RCC 7860 (cell line): Measurements from ENCODE around the gene TRIM34.
"Not testable (repeated sequence)": the region's sequence is repeated elsewhere in the genome, so short reads cannot be mapped to it uniquely, and the experiment has no call there.

Experiments used
- DNase-seq: peaks from one replicate; pipeline ENCODE4 v3.0.0-alpha.2; 2015; ENCODE audit warnings: low spot score
- FAIRE-seq: peaks from 2 replicates; lab custom pipeline; 2012; peaks lifted over from hg19 to GRCh38; lab: Jason Lieb, UNC

The TRIM34 gene

DNA sequence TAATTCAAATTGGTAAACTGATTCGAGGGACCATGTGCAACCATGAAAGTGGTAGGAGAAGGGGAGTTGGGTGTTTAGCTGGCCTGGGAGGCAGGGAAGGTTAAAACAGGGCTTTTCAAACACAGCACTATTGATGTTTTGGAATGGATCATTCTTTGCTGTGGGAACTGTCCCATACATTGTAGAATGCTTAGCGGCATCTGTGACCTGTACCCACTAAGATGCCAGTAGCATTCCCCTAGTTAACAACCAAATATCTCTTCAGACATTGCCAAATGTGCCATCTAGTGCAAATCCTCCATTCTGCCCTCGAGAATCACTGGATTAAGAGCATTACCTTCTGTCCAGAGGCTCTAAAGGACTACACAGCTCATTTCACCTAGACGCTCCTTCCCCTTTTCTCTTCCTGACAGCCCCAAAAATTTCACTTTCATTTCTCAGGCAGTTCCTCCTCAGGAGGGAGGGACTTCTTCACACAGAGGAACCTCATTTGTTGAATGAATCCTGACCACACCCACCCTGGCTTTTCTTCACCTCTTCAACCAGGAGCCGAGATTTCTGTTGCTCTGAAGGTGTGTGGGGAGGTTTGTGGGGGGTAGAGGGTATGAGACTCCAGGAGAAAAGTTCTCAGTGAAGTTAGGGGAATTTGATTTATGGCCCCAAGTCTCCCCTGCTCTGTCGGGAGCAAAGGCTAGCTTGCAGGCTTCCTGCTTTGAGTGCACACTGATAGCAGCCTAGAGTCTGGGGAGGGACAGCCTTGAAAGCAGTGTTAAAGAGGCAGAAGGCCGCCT, at the start of gene TRIM34:
TSS of gene TRIM34 (plus strand) at position 513 of the 791 bp plus-strand sequence. CDS start 7,331 bp downstream, outside the sequence.
- FAIRE-seq (peak; percentile 80), DNase-seq (peak; percentile 29)

GRCh38 chr11:5575152-5575551, 49.6 kb upstream of the TRIM34 start:
- FAIRE-seq (no peak), DNase-seq (no peak)

- FAIRE-seq (no peak), DNase-seq (no peak)
These were observed 47.7 kb upstream of the TRIM34 start for GRCh38 chr11:5577101-5577500.

DNA sequence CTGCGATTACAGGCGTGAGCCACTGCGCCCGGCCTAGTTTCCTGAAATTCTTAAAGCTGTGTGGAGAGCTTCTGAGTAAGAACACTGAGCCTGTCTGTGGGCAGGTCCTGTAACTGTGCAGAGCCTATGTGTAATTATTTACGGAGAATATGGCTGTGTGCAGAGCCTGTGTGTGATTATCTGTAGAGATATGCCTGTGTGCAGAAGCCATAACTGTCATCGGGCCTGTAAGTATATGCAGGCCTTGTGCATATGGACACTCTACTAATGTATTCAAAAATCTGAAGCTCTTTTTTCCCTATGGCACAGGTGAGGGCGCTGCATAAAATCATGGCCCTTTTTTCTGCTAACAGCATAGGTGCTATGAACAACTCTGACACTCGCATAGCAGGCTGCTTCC, 44.2 kb upstream of the TRIM34 start, which contains the start of gene OR52B6:
TSS of gene OR52B6 (plus strand) at position 301 of the 400 bp plus-strand sequence. CDS start at position 301, 0 bp downstream.
- FAIRE-seq (no peak), DNase-seq (no peak)

DNA sequence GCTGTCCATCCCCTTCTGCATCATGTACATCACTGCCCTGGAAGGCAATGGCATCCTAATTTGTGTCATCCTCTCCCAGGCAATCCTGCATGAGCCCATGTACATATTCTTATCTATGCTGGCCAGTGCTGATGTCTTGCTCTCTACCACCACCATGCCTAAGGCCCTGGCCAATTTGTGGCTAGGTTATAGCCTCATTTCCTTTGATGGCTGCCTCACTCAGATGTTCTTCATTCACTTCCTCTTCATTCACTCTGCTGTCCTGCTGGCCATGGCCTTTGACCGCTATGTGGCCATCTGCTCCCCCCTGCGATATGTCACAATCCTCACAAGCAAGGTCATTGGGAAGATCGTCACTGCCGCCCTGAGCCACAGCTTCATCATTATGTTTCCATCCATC, 43.8 kb upstream of the TRIM34 start:
- no peak for FAIRE-seq
- DNase-seq, result no peak

GRCh38 chr11:5584458-5584857, 40.3 kb upstream of the TRIM34 start:
- FAIRE-seq, DNase-seq: not testable (repeated sequence)

DNA sequence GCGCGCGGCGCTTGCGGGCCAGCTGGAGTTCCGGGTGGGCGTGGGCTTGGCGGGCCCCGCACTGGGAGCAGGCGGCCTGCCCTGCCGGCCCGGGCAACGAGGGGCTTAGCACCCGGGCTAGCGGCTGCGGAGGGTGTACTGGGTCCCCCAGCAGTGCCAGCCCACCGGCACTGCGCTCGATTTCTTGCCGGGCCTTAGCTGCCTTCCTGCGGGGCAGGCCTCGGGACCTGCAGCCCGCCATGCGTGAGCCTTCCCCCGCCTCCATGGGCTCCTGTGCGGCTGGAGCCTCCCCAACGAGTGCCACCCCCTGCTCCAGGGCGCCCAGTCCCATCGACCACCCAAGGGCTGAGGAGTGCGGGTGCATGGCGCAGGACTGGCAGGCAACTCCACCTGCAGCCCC, 34.9 kb upstream of the TRIM34 start:
- DNase-seq, FAIRE-seq: not testable (repeated sequence)

GRCh38 chr11:5591613-5592012, 33.2 kb upstream of the TRIM34 start:
- FAIRE-seq (peak; percentile 72), DNase-seq (peak; percentile 45)

DNA sequence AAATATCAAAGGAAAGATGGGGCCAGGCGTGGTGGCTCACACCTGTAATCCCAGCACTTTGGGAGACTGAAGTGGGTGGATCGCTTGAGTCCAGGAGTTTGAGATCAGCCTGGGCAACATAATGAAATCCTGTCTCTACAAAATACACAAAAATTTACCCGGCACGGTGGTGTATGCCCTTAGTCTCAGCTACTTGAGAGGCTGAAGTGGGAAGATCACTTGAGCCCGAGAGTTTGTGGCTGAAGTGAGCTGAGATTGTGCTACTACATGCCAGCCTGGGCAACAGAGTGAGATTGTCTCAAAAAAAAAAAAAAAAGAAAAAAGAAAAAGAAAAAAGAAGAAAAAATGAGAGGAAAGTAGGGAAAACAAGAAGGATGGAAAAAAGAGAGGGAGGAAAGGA, 32.2 kb upstream of the TRIM34 start:
- no peak for FAIRE-seq
- DNase-seq, result no peak

DNA sequence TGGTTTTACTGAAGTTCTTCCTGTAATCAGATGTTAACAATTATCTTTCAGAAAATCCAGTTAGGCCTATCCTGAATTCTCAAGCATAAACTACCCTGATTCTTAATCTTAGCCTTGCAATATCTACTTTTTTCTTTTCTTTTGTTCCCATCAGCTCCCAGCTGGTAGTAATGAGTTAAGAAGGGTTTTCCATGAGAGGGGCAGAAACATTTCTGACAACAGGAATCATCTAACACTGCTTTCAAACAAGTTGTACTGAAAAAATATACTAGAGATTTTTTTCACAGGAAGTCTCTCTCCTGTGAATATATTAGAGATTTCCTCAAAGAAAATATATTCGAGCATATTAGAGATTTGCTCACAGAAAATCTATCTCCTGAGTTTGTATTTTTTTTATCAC, 31.7 kb upstream of the TRIM34 start:
- DNase-seq, result no peak
- FAIRE-seq, result no peak

GRCh38 chr11:5596607-5597201, 28.1 kb upstream of the TRIM34 start, which contains the start of gene TRIM6:
Gene TRIM6, plus strand, starts transcription at chr11:5596637. Its CDS starts 261 bp downstream, at chr11:5596898.
- FAIRE-seq, result no peak

GRCh38 chr11:5597953-5598352, 26.8 kb upstream of the TRIM34 start:
- DNase-seq (no peak), FAIRE-seq (no peak)

More at GRCh38 chr11:5596607-5597201, 28.1 kb upstream of the TRIM34 start, which contains the start of gene TRIM6:
- DNase-seq, result peak; percentile 48

GRCh38 chr11:5600374-5600851, 24.4 kb upstream of the TRIM34 start:
- FAIRE-seq (peak; percentile 35), DNase-seq (peak; percentile 63)

- not testable (repeated sequence) for DNase-seq
These were observed 22.0 kb upstream of the TRIM34 start for GRCh38 chr11:5602791-5603190.

DNA sequence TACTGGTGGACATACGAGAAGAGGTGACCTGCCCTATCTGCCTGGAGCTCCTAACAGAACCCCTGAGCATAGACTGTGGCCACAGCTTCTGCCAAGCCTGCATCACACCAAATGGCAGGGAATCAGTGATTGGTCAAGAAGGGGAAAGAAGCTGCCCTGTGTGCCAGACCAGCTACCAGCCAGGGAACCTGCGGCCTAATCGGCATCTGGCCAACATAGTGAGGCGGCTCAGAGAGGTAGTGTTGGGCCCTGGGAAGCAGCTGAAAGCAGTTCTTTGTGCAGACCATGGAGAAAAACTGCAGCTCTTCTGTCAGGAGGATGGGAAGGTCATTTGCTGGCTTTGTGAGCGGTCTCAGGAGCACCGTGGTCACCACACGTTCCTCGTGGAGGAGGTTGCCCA, 21.5 kb upstream of the TRIM34 start:
- FAIRE-seq, result no peak

More at GRCh38 chr11:5602791-5603190, 22.0 kb upstream of the TRIM34 start:
- FAIRE-seq, result not testable (repeated sequence)

DNA sequence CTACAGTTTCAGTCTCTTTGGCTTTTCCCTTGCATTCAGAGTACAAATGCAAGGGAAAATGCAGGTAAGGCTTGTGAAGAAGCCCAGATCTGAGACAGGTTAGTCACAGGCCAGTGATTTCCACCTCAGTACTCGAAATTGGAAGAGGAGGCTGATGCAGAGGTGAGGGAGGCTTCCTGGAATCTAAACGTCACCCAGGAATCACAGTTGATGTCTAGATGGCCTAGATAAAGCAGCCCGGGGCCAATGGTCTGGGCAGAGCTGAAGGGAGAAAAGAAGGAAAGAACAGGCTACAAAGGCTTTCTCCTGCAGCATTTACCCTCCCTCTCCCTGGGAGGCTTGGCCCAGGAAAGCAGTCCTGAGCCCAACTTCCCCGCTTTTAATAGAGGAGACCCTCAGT, 19.9 kb upstream of the TRIM34 start:
- FAIRE-seq (no peak), DNase-seq (no peak)

More for the DNA sequence above, 21.5 kb upstream of the TRIM34 start:
- DNase-seq, result no peak

- no peak for FAIRE-seq
- no peak for DNase-seq
These were observed 19.0 kb upstream of the TRIM34 start for GRCh38 chr11:5605849-5606248.

DNA sequence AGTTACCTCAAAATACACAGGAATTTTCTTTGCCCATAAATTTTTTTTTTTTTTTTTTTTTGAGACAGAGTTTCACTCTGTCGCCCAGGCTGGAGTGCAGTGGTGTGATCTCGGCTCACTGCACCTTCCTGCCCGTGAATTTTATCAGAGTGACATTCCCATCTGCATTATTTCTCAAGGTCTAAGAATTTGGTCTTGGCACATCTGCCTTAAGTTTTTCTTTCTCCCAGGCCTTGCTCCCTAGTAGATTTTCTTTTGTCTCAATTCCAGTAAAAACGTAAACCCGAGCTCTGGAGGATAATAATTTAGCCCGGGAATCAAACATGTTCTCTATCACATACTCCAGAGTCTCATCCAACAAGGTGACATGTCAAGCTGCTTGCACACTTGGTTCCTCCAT, 16.0 kb upstream of the TRIM34 start:
- DNase-seq (no peak), FAIRE-seq (no peak)

DNA sequence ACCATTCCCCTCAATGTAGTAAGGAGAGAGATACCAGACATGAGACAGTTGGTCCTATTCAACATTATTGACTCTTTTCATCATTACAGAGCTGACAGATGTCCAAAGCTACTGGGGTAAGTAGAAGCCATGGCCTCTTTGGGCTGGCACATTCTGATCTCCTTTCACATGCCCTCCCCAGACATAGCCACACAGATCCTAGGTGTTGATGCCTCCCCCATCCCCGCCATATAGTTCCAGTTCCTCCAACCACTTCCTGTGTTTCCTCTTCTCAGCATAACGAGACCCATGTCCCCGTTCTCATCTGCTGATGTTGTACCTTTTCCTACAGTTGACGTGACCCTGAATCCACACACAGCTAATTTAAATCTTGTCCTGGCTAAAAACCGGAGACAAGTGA, 14.4 kb upstream of the TRIM34 start:
- FAIRE-seq, result no peak
- DNase-seq, result no peak

DNA sequence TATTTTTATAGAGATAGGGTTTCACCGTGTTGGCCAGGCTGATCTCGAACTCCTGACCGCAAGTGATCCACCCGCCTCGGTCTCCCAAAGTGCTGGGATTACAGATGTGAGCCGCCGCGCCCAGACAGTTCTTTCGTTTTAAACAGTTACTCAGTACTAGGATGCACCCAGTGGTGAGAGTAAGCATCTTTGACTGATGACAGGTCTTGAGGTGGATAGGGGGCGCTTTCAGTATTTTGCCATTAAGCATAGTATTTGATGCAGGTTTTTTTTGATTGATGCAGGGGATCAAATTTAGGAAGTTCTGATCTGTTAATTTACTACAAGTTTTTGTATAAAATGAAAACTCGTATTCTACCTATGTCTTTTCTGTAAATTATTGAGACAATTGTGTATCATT, 13.2 kb upstream of the TRIM34 start:
- DNase-seq, result no peak
- no peak for FAIRE-seq

- peak; percentile 34 for DNase-seq
- no peak for FAIRE-seq
These were observed 6.0 kb upstream of the TRIM34 start for GRCh38 chr11:5618807-5619206.
